Esophagus squamous epithelium (tissue), 5 donors: ENCODE results near the gene NRK. TPM values are rescaled to one million over a fixed set of nuclear protein-coding genes. Genes with fewer than 3 reads are reported as not detected.
"Not testable (repeated sequence)": the region's sequence is repeated elsewhere in the genome, so short reads cannot be mapped to it uniquely, and the experiment has no call there.

Experiments
- DNase-seq: peaks from one replicate; lab custom pipeline; 2025; lab: John Stamatoyannopoulos, UW
- H3K27ac ChIP-seq, 4 donors: fragments of 200-600 bp; sonication (generic); one replicate each; pipeline ENCODE4 v1.5.1; 2016 to 2019; ENCODE audit warnings: mild to moderate bottlenecking in 1 of 4
- H3K27me3 ChIP-seq, 4 donors: fragments of 200-600 bp; sonication (generic); 1 replicate in 3 of 4; 2 replicates in 1 of 4; pipeline versions ENCODE4 v1.5.1 to v1.6.0; 2017 to 2021; ENCODE audit warnings: antibody characterized with exemption in 1 of 4
- H3K36me3 ChIP-seq, 3 donors: fragments of 200-600 bp; sonication (generic); one replicate each; pipeline ENCODE4 v1.5.1; 2016 to 2019
- H3K4me1 ChIP-seq, 3 donors: fragments of 200-600 bp; sonication (generic); one replicate each; pipeline ENCODE4 v1.5.1; 2017 to 2019
- H3K4me3 ChIP-seq, 4 donors: fragments of 200-600 bp; sonication (generic); 1 replicate in 3 of 4; 2 replicates in 1 of 4; pipeline ENCODE4 v1.5.1; 2016 to 2019; ENCODE audit warnings: mild to moderate bottlenecking in 2 of 4, moderate library complexity in 1 of 4
- H3K9me3 ChIP-seq, 3 donors: fragments of 200-600 bp; sonication (generic); one replicate each; pipeline ENCODE4 v1.5.1; 2016 to 2019
- CTCF ChIP-seq, 6 experiments: fragments of 450-650 bp in 4 of 6; fragments of 200-600 bp in 2 of 6; sonication (generic) in 2 of 6; IDR thresholded peaks; one replicate each; pipeline ENCODE4 v1.5.1; 2016 to 2019; ENCODE audit warnings: antibody characterized with exemption in 6 of 6, mild to moderate bottlenecking in 4 of 6, moderate library complexity in 4 of 6
- POLR2A ChIP-seq, 4 donors: fragments of 450-650 bp; IDR thresholded peaks; one replicate each; pipeline ENCODE4 v1.6.1; 2017; ENCODE audit warnings: antibody characterized with exemption in 4 of 4, mild to moderate bottlenecking in 4 of 4, moderate library complexity in 3 of 4
- WGBS, 2 donors: methylation state at CpG; one replicate each; pipeline ENCODE4 v1.1.5; 2018; 5-methylcytosine and 5-hydroxymethylcytosine counted together
- intact Hi-C: fragments of 100-400 bp; cut with DNase I; formaldehyde crosslinking; loops from one replicate; pipeline ENCODE4 v1.15.0; 2022
- total RNA-seq, 4 donors: library from RNA; depleted of rRNA; stranded (reverse); fragments of >200 nt; gene quantifications; one replicate each; pipeline ENCODE4 v1.1.0, GENCODE V29; 2016
- donor health status: DM: yes; HTN: yes; CAD: no.

Gene NRK
- total RNA-seq, 4 donors from 2014 or later, result 1.1 TPM; not detected in 3

GRCh38 chrX:105981772-105982485 is 159.6 kb downstream of the NRK start:
- Histone ChIP-seq H3K9me3 (no peaks in the 10 kb centered on the region), H3K27ac (no peak overlapping the region), H3K27me3 (no peaks in the 10 kb centered on the region), H3K36me3 (no peaks in the 10 kb centered on the region), H3K4me1 (no peaks in the 10 kb centered on the region), H3K4me3 (no peak overlapping the region)
- WGBS, 2 donors, result 70 to 100% methylated on average over 2 to 3 of the region's 15 CpGs
- TF ChIP-seq POLR2A (IDR thresholded peaks at IDR 0.05) (no peak), CTCF (IDR thresholded peaks at IDR 0.05) (no peak)
- intact Hi-C loops, result no loop called here
- no peak for DNase-seq

DNA sequence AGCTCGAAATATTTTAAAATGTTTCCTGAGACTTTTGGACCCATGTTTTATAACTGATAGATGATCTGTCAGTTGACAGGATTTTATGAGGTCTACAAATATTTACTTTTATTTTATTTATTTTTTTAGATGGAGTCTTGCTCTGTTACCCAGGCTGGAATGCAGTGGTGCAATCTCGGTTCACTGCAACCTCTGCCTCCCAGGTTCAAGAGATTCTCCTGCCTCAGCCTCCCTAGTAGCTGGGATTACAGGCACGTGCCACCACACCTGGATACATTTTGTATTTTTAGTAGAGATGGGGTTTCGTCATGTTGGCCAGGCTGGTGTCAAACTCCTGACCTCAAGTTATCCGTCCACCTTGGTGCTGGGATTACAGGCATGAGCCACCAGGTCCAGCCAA is 166.1 kb downstream of the NRK start:
- H3K36me3 ChIP-seq, intact Hi-C loops, H3K27ac ChIP-seq, H3K4me3 ChIP-seq, H3K4me1 ChIP-seq, DNase-seq, H3K27me3 ChIP-seq, H3K9me3 ChIP-seq: not testable (repeated sequence)
- WGBS, 2 donors, result 58 to 70% methylated on average over 4 to 5 of the region's 5 CpGs

- no peaks in the 10 kb centered on the region for H3K9me3 ChIP-seq
Observed at GRCh38 chrX:105999294-105999693, 177.0 kb downstream of the NRK start.

GRCh38 chrX:106000203-106000602 is 177.9 kb downstream of the NRK start:
- TF ChIP-seq CTCF (IDR thresholded peaks at IDR 0.05), result no peak
- no peak for TF ChIP-seq POLR2A (IDR thresholded peaks at IDR 0.05)
- no peak for DNase-seq
- intact Hi-C loops, result no loop called here

More at GRCh38 chrX:105999294-105999693, 177.0 kb downstream of the NRK start:
- H3K27ac ChIP-seq, result no peak overlapping the region
- H3K36me3 ChIP-seq, result no peaks in the 10 kb centered on the region
- no peak for TF ChIP-seq POLR2A (IDR thresholded peaks at IDR 0.05)
- TF ChIP-seq CTCF (IDR thresholded peaks at IDR 0.05), result no peak
- 13 to 56% methylated on average over 1 of the region's 1 CpG for WGBS, 2 donors
- intact Hi-C loops, result no loop called here
- no peaks in the 10 kb centered on the region for H3K4me1 ChIP-seq
- H3K27me3 ChIP-seq, result peaks cover 0 to 3% (median 0%) of the 10 kb centered on the region in 4 donors
- H3K4me3 ChIP-seq, result no peak overlapping the region
- DNase-seq, result no peak

DNA sequence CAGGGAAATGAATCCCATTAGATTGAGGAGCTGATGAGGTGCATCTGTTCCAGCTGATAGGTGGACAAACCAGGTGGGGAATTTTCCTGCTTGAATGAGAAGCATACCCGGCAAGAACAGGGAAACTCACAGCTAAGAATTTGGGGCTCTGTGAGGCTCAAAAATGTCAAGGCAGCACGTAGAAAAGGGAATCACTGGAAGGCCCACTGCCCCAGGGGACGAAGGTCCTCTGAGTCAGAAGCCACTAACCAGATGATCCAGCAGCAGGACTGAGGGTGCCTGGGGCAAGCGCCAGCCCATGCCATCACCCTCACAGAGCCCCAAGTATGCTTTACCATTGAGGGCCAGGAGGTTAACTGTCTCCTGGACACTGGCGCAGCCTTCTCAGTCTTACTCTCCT is 178.3 kb downstream of the NRK start:
- intact Hi-C loops, result not testable (repeated sequence)

More at GRCh38 chrX:106000203-106000602, 177.9 kb downstream of the NRK start:
- no peaks in the 10 kb centered on the region for H3K4me1 ChIP-seq
- H3K9me3 ChIP-seq, result no peaks in the 10 kb centered on the region
- no peaks in the 10 kb centered on the region for H3K36me3 ChIP-seq
- no peak overlapping the region for H3K4me3 ChIP-seq
- no peaks in the 10 kb centered on the region for H3K27me3 ChIP-seq
- no peak overlapping the region for H3K27ac ChIP-seq

DNA sequence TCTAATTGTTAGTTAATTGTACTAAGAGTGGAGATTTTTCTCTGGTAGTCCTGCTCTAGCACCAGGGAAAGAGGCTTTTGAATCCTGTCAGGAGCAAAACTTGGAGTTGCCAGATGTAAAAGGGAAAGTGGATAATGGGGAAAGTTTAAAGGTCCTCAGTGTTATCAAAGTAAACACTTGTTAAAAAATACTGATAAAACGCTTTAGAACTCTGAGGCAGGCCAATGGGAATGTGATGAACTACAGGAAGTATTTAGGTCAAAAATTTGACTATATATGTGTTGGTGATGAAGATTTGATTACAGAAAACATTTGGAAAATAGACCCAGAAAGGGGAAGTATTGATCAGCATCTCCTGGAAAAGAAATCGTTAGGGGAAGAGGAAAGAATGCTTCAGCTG is 183.3 kb downstream of the NRK start:
- no peak overlapping the region for H3K4me3 ChIP-seq
- WGBS, 2 donors, result 28 to 43% methylated on average over 2 of the region's 2 CpGs
- intact Hi-C loops, result no loop called here
- no peak for TF ChIP-seq POLR2A (IDR thresholded peaks at IDR 0.05)
- no peak for TF ChIP-seq CTCF (IDR thresholded peaks at IDR 0.05)
- DNase-seq, result no peak
- H3K4me1 ChIP-seq, result no peaks in the 10 kb centered on the region
- no peak overlapping the region for H3K27ac ChIP-seq
- no peaks in the 10 kb centered on the region for H3K36me3 ChIP-seq
- no peaks in the 10 kb centered on the region for H3K27me3 ChIP-seq
- H3K9me3 ChIP-seq, result no peaks in the 10 kb centered on the region

More for the DNA sequence above, 178.3 kb downstream of the NRK start:
- WGBS, 2 donors, result 60% methylated on average over 2 to 5 of the region's 5 CpGs
- not testable (repeated sequence) for H3K27ac ChIP-seq, H3K27me3 ChIP-seq, H3K36me3 ChIP-seq, DNase-seq, H3K4me1 ChIP-seq, H3K4me3 ChIP-seq, H3K9me3 ChIP-seq
